Loucy (cell line): ENCODE results near the gene AFAP1L1.

Experiments
- EZH2phosphoT487 ChIP-seq: fragments of 200-600 bp; IDR thresholded peaks from 2 replicates; pipeline ENCODE4 v1.6.1; 2018; ENCODE audit warnings: antibody characterized with exemption, mild to moderate bottlenecking, moderate library complexity, borderline replicate concordance
- TF ChIP-seq, protein P1 (sequence below): fragments of 200-600 bp; sonication (generic); conservative IDR thresholded peaks from 2 replicates; pipeline ENCODE4 v1.5.1; 2014; ENCODE audit warnings: mild to moderate bottlenecking, antibody characterized with exemption, low read length

DNA sequence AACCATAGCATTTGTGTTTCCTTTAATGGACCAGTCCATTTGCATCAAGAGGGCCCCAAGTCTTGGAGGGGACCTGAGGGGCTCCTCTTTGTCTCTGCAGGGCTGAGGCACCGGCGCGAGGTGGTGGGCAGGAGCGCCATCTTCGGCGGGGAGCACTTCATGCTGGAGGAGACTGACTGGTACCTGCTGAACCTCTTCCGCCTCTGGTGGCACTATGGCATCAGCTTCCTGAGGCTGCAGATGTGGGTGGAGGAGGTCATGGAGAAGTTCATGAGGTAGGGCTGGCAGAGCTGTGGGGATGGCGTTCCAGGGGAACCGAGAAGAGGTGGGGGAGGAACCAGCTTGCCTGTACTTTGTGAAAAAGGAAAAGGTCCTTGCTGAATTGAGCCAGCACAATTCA is 92.3 kb downstream of the AFAP1L1 start:
- TF ChIP-seq, protein P1, sequence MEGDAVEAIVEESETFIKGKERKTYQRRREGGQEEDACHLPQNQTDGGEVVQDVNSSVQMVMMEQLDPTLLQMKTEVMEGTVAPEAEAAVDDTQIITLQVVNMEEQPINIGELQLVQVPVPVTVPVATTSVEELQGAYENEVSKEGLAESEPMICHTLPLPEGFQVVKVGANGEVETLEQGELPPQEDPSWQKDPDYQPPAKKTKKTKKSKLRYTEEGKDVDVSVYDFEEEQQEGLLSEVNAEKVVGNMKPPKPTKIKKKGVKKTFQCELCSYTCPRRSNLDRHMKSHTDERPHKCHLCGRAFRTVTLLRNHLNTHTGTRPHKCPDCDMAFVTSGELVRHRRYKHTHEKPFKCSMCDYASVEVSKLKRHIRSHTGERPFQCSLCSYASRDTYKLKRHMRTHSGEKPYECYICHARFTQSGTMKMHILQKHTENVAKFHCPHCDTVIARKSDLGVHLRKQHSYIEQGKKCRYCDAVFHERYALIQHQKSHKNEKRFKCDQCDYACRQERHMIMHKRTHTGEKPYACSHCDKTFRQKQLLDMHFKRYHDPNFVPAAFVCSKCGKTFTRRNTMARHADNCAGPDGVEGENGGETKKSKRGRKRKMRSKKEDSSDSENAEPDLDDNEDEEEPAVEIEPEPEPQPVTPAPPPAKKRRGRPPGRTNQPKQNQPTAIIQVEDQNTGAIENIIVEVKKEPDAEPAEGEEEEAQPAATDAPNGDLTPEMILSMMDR: no peak
- no peak for TF ChIP-seq EZH2phosphoT487
